ENCODE data around the gene MOB3B. TPM values are rescaled to one million over a fixed set of nuclear protein-coding genes. Genes with fewer than 3 reads are reported as not detected.

The MOB3B gene
- total RNA-seq, 1 experiment from 2014 or later: 0.03 TPM

GRCh38 chr9:27437652-27438373 is 91.8 kb downstream of the MOB3B start:
- no peaks in the 10 kb centered on the region for H3K36me3 ChIP-seq (ENCODE audit: control insufficient read depth, insufficient read depth, low read length)
- in situ Hi-C loops (cut with HindIII; ENCODE audit: low pct_unique_long_range_greater_than_20kb, low sequenced_read_pairs): no loop called here
- DNase-seq (ENCODE audit: low read depth, low spot score): no peak
- BruUV-seq (replicated peaks): no TSS peak
- no peak for ATAC-seq
- no peaks in the 10 kb centered on the region for H3K27me3 ChIP-seq (ENCODE audit: control insufficient read depth, insufficient read depth, low read length)
- intact Hi-C loops (cut with micrococcal nuclease; ENCODE audit: unreplicated experiment): no loop called here
- no peaks in the 10 kb centered on the region for H3K4me1 ChIP-seq (ENCODE audit: control insufficient read depth, insufficient read depth, low read length)
- H3K4me3 ChIP-seq (ENCODE audit: low read depth in 2 of 2, low read length in 2 of 2): no peak overlapping the region
- POLR2A ChIA-PET: no interaction called here
- H3K27ac ChIP-seq (ENCODE audit: low read length): no peak overlapping the region
- no peaks in the 10 kb centered on the region for H3K9me3 ChIP-seq (ENCODE audit: control insufficient read depth, insufficient read depth, low read depth, low read length)
- TF ChIP-seq SIN3A (IDR thresholded peaks at IDR 0.05; ENCODE audit: borderline replicate concordance, insufficient read depth, low read depth, low read length) (no peak), TCF7L2 (IDR thresholded peaks at IDR 0.05; ENCODE audit: low read depth, low read length) (no peak), CTCF (IDR thresholded peaks at IDR 0.05) (no peak), REST (IDR thresholded peaks at IDR 0.05; ENCODE audit: insufficient read depth in 1 of 2, low read depth in 2 of 2, low read length in 1 of 2) (no peak)
- CTCF ChIA-PET: no interaction called here

- Histone ChIP-seq H3K4me3 (ENCODE audit: low read depth in 2 of 2, low read length in 2 of 2) (no peak overlapping the region), H3K36me3 (ENCODE audit: control insufficient read depth, insufficient read depth, low read length) (no peaks in the 10 kb centered on the region), H3K4me1 (ENCODE audit: control insufficient read depth, insufficient read depth, low read length) (no peaks in the 10 kb centered on the region), H3K27me3 (ENCODE audit: control insufficient read depth, insufficient read depth, low read length) (no peaks in the 10 kb centered on the region), H3K9me3 (ENCODE audit: control insufficient read depth, insufficient read depth, low read depth, low read length) (no peaks in the 10 kb centered on the region), H3K27ac (ENCODE audit: low read length) (no peak overlapping the region)
- CTCF ChIA-PET: no interaction called here
- ATAC-seq (no peak), DNase-seq (ENCODE audit: low read depth, low spot score) (no peak)
- TF ChIP-seq TCF7L2 (IDR thresholded peaks at IDR 0.05; ENCODE audit: low read depth, low read length) (no peak), SIN3A (IDR thresholded peaks at IDR 0.05; ENCODE audit: borderline replicate concordance, insufficient read depth, low read depth, low read length) (no peak), POLR2AphosphoS5 (IDR thresholded peaks at IDR 0.05; ENCODE audit: low read depth, low read length) (no peak), REST (IDR thresholded peaks at IDR 0.05; ENCODE audit: insufficient read depth in 1 of 2, low read depth in 2 of 2, low read length in 1 of 2) (no peak), CTCF (IDR thresholded peaks at IDR 0.05) (no peak)
- POLR2A ChIA-PET: no interaction called here
- BruUV-seq (replicated peaks): no TSS peak
- in situ Hi-C loops (cut with HindIII; ENCODE audit: low pct_unique_long_range_greater_than_20kb, low sequenced_read_pairs): no loop called here
- intact Hi-C loops (cut with micrococcal nuclease; ENCODE audit: unreplicated experiment): no loop called here
Observed at GRCh38 chr9:27436234-27436633, 93.4 kb downstream of the MOB3B start.

Data from Panc1 (cell line).